Endometrial microvascular endothelial cells (primary cell): ENCODE data around the gene P2RY4. TPM values are rescaled to one million over a fixed set of nuclear protein-coding genes. Genes with fewer than 3 reads are reported as not detected.
"Not testable (repeated sequence)": the region's sequence is repeated elsewhere in the genome, so short reads cannot be mapped to it uniquely, and the experiment has no call there.

ENCODE experiments used
- in situ Hi-C: cut with HindIII; loops from 2 replicates; pipeline ENCODE4 v1.10.0; 2017; ENCODE audit warnings: low sequenced_read_pairs, low pct_unique_long_range_greater_than_20kb; ENCODE audit errors: inconsistent ontology term
- total RNA-seq: library from RNA; depleted of rRNA; stranded (reverse); fragments of >200 nt; gene quantifications from one replicate; pipeline ENCODE4 v1.2.3, GENCODE V29; 2015; ENCODE audit errors: inconsistent ontology term

The P2RY4 gene
- not detected for total RNA-seq

- in situ Hi-C loops: no loop called here
Measured at GRCh38 chrX:70260104-70260503, at the start of gene P2RY4. P2RY4 (minus strand) TSS chrX:70260204; CDS start chrX:70259624, 580 bp downstream.

DNA sequence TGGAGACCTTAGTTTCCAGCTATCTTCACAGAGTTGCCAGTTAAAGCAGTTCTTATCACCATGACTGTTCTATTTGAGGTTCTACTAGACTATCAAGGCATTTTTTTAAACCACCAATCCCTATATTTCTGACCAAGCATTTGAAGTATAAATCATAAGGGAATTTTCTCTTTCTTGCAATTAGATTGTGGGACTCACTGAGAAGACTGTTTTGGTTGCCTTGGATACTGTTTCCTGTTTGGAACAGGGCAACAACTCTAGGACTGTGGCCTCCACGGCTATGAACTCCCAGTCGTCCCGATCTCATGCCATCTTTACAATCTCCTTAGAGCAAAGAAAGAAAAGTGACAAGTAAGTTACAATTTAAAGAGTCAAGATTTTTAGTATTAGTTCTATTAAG, 41.7 kb upstream of the P2RY4 start:
- in situ Hi-C loops: no loop called here

DNA sequence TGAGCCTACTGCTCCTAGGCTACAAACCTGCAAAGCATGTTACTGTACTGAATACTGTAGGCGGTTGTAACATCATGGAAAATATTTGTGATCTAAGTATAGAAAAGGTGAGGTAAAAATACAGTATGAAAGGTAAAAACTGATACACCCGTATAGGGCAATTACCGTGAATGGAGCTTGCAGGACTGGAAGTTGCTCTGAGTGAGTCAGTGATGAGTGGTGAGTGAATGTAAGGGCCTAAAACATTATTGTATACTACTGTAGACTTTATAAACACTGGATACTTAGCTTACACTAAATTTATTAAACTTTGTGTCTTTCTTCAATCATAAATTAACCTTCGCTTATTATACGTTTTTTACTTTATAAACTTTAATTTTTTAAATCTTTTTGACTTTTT, 33.6 kb upstream of the P2RY4 start:
- in situ Hi-C loops: no loop called here

DNA sequence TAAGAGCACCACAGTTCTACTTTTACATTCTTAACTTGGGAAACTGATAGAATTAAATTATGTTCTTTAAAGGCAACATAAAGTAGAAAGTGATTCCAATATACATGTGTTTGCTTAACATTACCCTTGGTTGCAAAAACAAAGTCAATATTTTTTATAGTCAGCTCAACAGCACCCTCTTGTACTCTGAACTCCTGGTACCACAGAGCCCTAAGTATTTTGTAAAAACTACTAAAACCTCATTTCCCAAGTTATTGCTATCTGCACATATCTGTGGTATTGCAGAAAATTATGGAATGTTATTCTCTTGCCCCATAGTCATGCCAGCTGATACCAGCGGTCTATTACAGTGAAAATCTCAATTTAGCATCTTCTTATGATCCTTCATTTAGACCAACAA, 32.8 kb upstream of the P2RY4 start:
- in situ Hi-C loops: no loop called here

DNA sequence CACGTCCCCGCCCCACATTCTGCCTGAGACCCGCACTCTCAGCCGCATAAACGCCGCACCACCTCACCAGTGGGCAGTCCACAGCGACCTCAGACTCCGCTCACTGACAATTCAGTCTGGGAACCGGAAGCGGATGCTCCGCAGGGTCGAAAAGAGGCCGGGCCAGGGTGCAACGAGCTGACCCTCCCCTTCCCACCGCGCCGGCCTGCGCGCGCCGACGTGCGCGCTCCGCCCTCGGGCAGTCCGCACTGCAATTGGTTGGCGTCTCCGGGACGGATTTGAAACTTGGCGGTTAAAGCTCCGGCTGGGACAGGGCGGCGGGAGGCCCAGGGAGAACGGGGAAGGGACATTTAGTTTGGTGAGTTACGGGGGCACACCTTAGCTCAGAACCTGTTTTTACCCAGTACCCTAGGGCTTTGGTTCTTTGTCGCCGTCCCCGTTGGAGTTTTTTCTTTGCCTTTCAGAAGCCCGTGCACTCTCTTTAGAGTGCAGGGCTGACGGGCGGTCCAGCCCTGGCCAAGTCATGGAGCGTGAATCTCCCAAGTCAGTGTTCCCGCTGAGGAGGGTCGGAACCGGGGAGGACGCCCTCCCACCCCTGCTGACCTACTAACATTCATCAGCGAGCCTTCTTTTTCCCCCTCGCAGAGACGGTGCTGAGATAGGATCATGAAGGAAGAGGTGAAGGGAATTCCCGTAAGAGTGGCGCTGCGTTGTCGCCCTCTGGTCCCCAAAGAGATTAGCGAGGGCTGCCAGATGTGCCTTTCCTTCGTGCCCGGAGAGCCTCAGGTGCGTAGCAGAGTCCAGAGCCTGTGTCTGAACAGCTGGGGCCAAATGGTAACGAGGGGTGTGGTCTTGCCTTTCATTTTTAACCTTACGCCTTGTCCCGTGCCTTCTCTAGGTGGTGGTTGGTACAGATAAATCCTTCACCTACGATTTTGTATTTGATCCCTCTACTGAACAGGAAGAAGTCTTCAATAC, 30.1 kb upstream of the P2RY4 start, which contains the start of the genes KIF4A and PDZD11:
Gene KIF4A, plus strand, starts transcription at position 312 of the 978 bp plus-strand sequence. Its CDS starts 355 bp downstream, at position 667.
Gene PDZD11, minus strand, starts transcription at position 135 of the 978 bp plus-strand sequence. CDS start 586 bp downstream, outside the sequence.
- in situ Hi-C loops: no loop called here

- in situ Hi-C loops: no loop called here
Measured at GRCh38 chrX:70289168-70289792, 29.3 kb upstream of the P2RY4 start.

GRCh38 chrX:70281951-70282350, 21.9 kb upstream of the P2RY4 start, which contains the start of gene RAB41:
RAB41 (plus strand) TSS chrX:70282172; CDS start chrX:70282218, 46 bp downstream.
- in situ Hi-C loops: no loop called here

DNA sequence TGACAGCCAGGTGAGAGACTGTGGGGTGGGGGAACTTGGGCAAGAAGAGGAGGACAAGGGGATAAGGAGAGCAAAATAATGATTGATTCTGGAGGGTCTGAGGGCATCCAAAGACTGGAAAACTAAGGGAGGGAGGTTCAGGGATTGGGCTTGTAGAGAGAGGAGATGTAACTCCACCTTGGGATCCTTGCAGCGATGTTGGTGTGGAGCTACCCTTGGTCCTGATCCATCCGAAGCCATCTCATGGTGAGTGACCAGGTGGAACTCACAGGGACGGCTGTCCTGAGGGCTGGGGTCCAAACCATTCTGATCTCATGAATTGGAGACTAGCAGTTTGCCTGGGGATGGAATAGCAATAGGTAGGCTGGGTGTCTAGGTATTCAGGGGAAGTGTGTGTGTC, 20.6 kb upstream of the P2RY4 start:
- in situ Hi-C loops: no loop called here

DNA sequence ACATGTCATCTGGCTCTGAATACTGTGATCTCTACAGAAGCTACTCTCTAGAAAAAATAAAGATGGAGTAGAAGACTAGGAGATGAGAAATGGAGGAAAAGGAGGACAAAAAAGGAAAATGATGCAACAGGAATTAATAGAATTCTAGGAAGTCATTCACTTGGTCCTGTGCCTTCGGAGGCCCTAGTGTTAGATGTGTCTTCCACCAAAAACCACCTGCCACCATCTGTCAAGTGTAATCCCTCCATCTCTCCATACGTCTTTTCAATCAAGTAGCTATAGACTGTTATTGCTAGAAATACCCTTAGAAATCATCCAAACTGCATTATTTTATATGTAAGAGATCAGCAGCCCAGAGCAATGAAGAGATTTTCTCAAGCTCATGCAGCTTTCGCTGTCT, 19.1 kb upstream of the P2RY4 start:
- in situ Hi-C loops: no loop called here

DNA sequence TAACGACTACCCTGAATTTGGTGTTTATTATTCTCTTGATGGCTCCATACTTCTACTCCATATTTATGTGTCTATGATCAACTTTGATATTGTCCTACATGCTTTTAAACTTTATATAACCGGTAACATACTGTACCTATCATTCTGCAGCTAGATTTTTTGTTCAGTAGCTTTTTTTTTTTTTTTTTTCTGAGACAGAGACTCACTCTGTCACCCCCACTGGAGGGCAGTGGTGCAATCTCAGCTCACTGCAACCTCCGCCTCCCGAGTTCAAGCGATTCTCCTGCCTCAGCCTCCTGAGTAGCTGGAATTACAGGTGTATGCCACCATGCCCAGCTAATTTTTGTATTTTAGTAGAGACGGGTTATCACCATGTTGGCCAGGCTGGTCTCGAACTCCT, 14.0 kb upstream of the P2RY4 start:
- in situ Hi-C loops: not testable (repeated sequence)

GRCh38 chrX:70268034-70268433, 8.0 kb upstream of the P2RY4 start, which contains the start of gene ARR3:
ARR3 (plus strand) TSS chrX:70268334; CDS start chrX:70269386, 1,052 bp downstream.
- in situ Hi-C loops: no loop called here

DNA sequence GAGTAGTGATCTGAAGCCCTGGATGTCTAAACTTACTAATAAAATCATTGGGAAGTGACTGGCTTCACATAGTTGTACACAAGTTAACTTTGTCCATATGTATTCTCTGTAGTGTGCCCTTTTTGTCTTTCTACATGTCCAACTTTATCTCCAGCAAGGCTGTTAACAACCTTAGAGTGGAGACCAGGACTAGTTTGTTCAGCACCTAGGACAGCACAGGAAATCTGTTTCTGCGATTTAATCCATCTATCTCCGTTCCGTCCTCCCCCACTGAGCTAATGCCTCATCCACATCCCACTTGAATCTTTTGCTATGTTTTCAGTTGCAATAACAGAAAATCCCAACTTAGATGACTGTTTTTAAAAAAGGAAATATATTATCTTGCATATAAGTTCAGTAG, 4.8 kb upstream of the P2RY4 start:
- in situ Hi-C loops: no loop called here

GRCh38 chrX:70262952-70263567, 3.1 kb upstream of the P2RY4 start:
- in situ Hi-C loops: no loop called here

DNA sequence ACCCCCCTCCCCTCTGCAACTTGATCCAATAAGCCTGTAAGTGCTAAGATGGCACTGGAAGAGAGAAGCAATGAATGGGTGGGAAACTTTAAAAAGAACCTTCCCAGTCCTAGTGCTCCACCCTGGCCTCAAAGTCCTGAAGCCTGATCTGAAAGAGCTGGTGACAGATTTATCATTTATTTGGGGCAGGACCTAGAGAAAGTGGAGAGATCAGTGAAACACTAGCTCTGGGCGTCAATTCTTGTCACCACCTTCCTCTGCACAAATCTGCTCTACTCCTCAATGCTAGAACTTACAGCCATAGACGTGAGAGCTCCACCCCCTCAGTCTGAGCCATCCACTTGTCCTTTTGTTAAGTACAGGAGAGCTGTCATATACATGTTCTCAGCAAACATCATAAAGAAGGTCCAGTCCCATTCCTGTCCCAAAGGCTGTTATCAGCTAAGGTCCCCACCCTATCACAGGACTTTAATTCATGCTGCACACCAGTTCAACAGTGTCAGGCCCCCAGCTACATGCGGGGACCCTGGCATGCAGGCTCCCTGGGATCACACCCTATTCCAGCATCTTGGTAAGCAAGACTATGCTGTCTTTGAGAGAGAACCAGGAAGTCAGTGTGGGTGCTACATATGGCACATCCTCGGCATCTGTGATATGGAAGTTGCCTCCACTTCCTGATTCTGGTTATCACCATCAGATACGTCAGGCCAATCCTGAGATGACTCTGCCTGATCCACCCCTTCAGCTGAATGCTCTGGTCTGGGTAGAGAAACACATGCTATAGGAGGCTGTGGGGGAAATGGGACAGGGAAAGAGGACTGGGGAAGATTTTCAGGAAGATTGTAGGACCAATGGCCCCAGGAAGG, 2.3 kb downstream of the P2RY4 start:
- in situ Hi-C loops: no loop called here

- in situ Hi-C loops: no loop called here
Measured at GRCh38 chrX:70255452-70255851, 4.6 kb downstream of the P2RY4 start.

DNA sequence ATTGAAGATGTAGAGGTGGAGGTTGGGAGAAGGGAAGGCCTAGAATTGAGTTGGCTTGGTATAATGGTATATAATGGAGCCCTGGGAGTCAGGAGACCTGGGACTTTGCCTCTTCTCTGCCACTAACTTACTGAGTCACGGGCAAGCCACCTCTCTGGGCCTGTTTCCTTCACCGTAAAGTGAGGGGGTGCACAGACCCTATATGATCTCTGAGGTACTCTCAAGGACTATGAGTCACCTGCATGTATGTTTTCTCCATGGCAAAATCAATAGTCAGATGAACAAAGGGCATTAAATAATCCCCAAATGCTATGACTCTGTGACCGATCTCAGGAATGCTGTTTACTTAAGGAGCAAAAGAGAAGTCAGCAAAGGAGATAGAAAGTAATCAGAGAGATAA, 5.1 kb downstream of the P2RY4 start:
- in situ Hi-C loops: no loop called here

- in situ Hi-C loops: no loop called here
Measured at GRCh38 chrX:70254063-70254400, 6.0 kb downstream of the P2RY4 start.

DNA sequence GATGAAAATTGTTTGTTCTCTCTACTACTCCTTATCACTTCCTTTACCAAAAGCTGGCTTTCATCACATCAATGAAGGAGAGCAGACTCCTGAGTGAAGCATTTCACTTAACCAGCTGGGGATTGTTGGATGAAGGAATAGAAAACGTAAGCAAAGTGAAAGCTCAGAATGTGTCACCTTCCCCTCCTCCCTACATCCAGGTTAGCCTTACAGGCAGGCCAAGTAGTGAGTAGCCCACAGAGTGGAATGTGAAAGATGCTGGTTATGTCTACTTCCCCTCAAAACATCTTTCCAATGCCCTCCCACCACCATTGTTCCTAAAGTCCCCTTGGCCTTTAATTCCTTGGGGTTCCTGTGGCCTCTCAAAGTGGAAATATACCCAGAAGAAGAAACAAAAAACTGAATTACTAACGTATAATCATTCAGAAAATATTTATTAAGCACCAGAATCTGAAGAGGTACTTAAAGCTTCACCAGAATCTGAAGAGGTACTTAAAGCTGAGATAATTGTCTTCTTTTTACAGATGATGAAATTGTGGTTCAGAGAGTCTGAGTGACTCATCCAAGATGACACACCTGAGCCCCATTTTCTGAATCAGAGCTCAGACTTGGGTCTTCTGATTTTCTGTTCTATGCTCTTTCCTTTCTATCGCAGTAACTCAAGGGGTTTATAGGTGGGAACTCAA, 6.5 kb downstream of the P2RY4 start:
- in situ Hi-C loops: no loop called here
